Measurements from ENCODE around the gene NLGN4Y. TPM values are rescaled to one million over a fixed set of nuclear protein-coding genes. Genes with fewer than 3 reads are reported as not detected.

The NLGN4Y gene
- total RNA-seq, 4 donors from 2014 or later = 6.8 to 41.8 TPM; not detected in 2

DNA sequence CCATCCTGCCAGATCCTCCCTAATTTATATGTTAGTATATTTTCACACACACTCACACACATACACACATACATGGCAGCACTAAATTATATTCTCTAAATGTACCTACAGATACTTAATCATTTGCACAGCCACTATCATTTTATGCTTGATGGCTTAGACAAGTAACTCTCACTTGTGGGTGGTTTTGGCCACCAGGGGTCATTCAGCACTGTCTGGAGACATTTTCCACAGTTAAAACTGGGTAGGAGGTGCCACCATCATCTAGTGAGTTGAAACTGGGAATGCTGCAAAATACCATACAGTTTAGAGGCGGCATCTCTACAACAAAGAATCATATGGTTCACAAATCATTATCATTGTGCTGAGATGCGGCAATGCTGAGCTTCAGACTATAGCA lies 94.2 kb downstream of the NLGN4Y start:
- no peak for DNase-seq (ENCODE audit: low spot score in 2 of 2)
- TF ChIP-seq EP300 (IDR thresholded peaks at IDR 0.05) (no peak), POLR2A (IDR thresholded peaks at IDR 0.05) (no peak)
- TF ChIP-seq, protein P1, sequence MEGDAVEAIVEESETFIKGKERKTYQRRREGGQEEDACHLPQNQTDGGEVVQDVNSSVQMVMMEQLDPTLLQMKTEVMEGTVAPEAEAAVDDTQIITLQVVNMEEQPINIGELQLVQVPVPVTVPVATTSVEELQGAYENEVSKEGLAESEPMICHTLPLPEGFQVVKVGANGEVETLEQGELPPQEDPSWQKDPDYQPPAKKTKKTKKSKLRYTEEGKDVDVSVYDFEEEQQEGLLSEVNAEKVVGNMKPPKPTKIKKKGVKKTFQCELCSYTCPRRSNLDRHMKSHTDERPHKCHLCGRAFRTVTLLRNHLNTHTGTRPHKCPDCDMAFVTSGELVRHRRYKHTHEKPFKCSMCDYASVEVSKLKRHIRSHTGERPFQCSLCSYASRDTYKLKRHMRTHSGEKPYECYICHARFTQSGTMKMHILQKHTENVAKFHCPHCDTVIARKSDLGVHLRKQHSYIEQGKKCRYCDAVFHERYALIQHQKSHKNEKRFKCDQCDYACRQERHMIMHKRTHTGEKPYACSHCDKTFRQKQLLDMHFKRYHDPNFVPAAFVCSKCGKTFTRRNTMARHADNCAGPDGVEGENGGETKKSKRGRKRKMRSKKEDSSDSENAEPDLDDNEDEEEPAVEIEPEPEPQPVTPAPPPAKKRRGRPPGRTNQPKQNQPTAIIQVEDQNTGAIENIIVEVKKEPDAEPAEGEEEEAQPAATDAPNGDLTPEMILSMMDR (IDR thresholded peaks at IDR 0.05) = no peak
- no peaks in the 10 kb centered on the region for H3K9me3 ChIP-seq
- H3K4me3 ChIP-seq = no peak overlapping the region
- no peaks in the 10 kb centered on the region for H3K4me1 ChIP-seq
- H3K27ac ChIP-seq = no peak overlapping the region
- 100% methylated on average over 2 of the region's 2 CpGs; no CpG with 5 or more reads in 1 of the 2 donors for WGBS, 2 donors
- H3K27me3 ChIP-seq = no peaks in the 10 kb centered on the region
- peaks cover 0 to 4% (median 0%) of the 10 kb centered on the region in 3 donors for H3K36me3 ChIP-seq

DNA sequence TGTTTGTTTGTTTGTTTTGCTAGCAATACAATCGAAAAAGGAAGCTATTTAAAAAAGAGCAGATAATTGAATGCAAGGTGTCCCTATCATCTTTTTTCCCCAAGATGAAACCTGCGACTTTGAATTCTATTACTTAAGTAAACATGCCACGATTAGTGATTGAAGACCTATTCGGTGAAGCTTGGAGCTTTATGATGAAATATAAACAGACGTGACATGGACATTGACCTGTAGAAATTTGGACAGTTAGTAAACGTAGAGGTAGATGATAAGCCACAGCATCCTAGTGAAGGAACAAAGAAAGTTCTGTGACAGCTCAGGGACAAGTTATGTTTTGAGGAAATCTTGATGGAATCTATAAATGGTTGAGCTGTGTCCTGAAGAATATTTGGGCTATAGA lies 103.9 kb downstream of the NLGN4Y start:
- Histone ChIP-seq H3K27me3 (no peaks in the 10 kb centered on the region), H3K36me3 (no peaks in the 10 kb centered on the region), H3K4me1 (no peaks in the 10 kb centered on the region), H3K9me3 (no peaks in the 10 kb centered on the region), H3K4me3 (no peak overlapping the region), H3K27ac (no peak overlapping the region)
- no peak for DNase-seq (ENCODE audit: low spot score in 2 of 2)
- 96% methylated on average over 6 of the region's 6 CpGs; no CpG with 5 or more reads in 1 of the 2 donors for WGBS, 2 donors
- TF ChIP-seq POLR2A (IDR thresholded peaks at IDR 0.05) = no peak
- TF ChIP-seq, protein P1 (IDR thresholded peaks at IDR 0.05) = no peak

DNA sequence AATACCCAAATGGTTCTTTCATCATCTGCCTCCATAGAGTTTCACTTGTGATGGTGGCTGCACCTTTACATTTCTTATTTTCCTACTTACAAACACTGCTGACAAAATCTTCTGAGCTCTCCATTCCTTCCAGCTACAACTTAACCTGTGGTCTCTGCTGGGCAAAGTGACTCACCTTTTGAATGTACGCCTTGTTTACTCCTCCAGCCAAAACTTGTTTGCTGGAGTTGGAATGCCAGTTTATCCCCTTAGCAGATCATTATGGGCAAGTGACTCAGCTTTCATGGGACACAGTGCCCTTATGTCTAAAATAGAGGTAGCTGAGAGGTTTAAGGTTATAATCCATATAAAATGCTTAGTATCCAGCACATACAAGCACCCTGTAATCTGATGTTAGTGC lies 107.3 kb downstream of the NLGN4Y start:
- TF ChIP-seq EP300 (IDR thresholded peaks at IDR 0.05) (no peak), POLR2A (IDR thresholded peaks at IDR 0.05) (no peak)
- TF ChIP-seq, protein P1 (IDR thresholded peaks at IDR 0.05) = no peak
- no peak for DNase-seq (ENCODE audit: low spot score in 2 of 2)
- Histone ChIP-seq H3K9me3 (no peaks in the 10 kb centered on the region), H3K27me3 (no peaks in the 10 kb centered on the region), H3K4me1 (no peaks in the 10 kb centered on the region), H3K27ac (no peak overlapping the region), H3K4me3 (no peak overlapping the region), H3K36me3 (no peaks in the 10 kb centered on the region)
- WGBS, 2 donors = 83% methylated on average over 1 of the region's 1 CpG; no CpG with 5 or more reads in 1 of the 2 donors

DNA sequence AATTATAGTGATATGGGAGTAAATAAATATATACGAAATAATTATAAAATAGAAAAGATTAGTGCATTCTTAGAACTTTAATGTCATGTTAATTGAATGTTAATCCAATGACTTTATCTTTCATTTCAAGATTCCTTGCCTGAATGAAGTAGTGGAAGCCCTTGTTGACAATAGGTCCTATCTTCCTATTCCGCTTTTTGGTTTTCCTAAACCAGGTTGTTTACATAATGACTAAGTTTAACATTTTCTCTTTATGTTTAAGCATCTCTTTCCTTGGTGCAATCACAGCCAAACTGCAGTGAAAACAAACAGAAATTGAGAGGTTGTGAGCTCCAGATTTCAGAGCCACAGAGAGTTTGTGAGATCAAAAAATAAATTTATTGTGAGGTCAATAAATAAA lies 109.4 kb downstream of the NLGN4Y start:
- Histone ChIP-seq H3K36me3 (no peaks in the 10 kb centered on the region), H3K4me3 (no peak overlapping the region), H3K27ac (no peak overlapping the region), H3K27me3 (no peaks in the 10 kb centered on the region), H3K9me3 (no peaks in the 10 kb centered on the region), H3K4me1 (no peaks in the 10 kb centered on the region)
- no peak for TF ChIP-seq POLR2A (IDR thresholded peaks at IDR 0.05)
- TF ChIP-seq, protein P1 (IDR thresholded peaks at IDR 0.05) = no peak
- no peak for TF ChIP-seq EP300 (IDR thresholded peaks at IDR 0.05)
- 91% methylated on average over 2 of the region's 2 CpGs; no CpG with 5 or more reads in 1 of the 2 donors for WGBS, 2 donors
- no peak for DNase-seq (ENCODE audit: low spot score in 2 of 2)

DNA sequence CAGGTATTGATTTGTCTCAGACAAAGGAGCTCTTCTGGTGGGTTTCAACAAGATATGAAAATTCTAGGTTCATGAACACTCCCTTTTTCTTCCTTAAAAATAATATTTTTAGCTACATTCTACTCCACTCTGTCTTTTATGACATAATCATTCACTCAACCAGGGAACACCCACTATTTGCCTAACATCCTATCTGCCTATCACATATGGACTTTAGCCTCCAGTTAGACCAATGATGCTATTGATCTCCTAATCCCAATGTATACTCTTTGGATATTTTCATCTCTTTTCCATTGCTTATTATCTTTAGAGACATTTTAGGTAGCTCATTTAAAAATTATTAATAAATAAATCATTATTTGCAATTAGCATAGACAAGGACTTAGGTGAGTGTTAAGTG lies 110.6 kb downstream of the NLGN4Y start:
- Histone ChIP-seq H3K4me3 (no peak overlapping the region), H3K9me3 (no peaks in the 10 kb centered on the region), H3K27ac (no peak overlapping the region), H3K36me3 (no peaks in the 10 kb centered on the region), H3K27me3 (no peaks in the 10 kb centered on the region), H3K4me1 (no peaks in the 10 kb centered on the region)
- no peak for TF ChIP-seq EP300 (IDR thresholded peaks at IDR 0.05)
- no peak for TF ChIP-seq POLR2A (IDR thresholded peaks at IDR 0.05)
- TF ChIP-seq, protein P1 (IDR thresholded peaks at IDR 0.05) = no peak
- no peak for DNase-seq (ENCODE audit: low spot score in 2 of 2)
